ENCODE measurements around the gene CPNE5.

The CPNE5 gene

GRCh38 chr6:36855750-36856149 is 16.5 kb upstream of the CPNE5 start:
- no peak for DNase-seq (ENCODE audit: low spot score)
- TF ChIP-seq CTCF (IDR thresholded peaks at IDR 0.05; ENCODE audit: extremely low read depth, missing control alignments): no peak

- DNase-seq (ENCODE audit: low spot score): no peak
- no peak for TF ChIP-seq CTCF (IDR thresholded peaks at IDR 0.05; ENCODE audit: extremely low read depth, missing control alignments)
Observed at GRCh38 chr6:36853325-36853724, 14.1 kb upstream of the CPNE5 start.

GRCh38 chr6:36852481-36853147 is 13.4 kb upstream of the CPNE5 start:
- TF ChIP-seq CTCF (IDR thresholded peaks at IDR 0.05; ENCODE audit: extremely low read depth, missing control alignments): no peak
- no peak for DNase-seq (ENCODE audit: low spot score)

GRCh38 chr6:36851626-36852025 is 12.4 kb upstream of the CPNE5 start:
- no peak for DNase-seq (ENCODE audit: low spot score)
- TF ChIP-seq CTCF (IDR thresholded peaks at IDR 0.05; ENCODE audit: extremely low read depth, missing control alignments): no peak

- peak; percentile 68 for DNase-seq (ENCODE audit: low spot score)
- peak; percentile 76 for TF ChIP-seq CTCF (IDR thresholded peaks at IDR 0.05; ENCODE audit: extremely low read depth, missing control alignments)
Observed at GRCh38 chr6:36851149-36851614, 11.9 kb upstream of the CPNE5 start.

GRCh38 chr6:36850021-36850420 is 10.8 kb upstream of the CPNE5 start:
- no peak for DNase-seq (ENCODE audit: low spot score)
- no peak for TF ChIP-seq CTCF (IDR thresholded peaks at IDR 0.05; ENCODE audit: extremely low read depth, missing control alignments)

GRCh38 chr6:36848658-36849441 is 9.6 kb upstream of the CPNE5 start:
- no peak for TF ChIP-seq CTCF (IDR thresholded peaks at IDR 0.05; ENCODE audit: extremely low read depth, missing control alignments)
- no peak for DNase-seq (ENCODE audit: low spot score)

Data from GM20000 (cell line).